Measurements from ENCODE around the gene DNM1L. TPM values are rescaled to one million over a fixed set of nuclear protein-coding genes. Genes with fewer than 3 reads are reported as not detected.
A peak's percentile ranks its signal among the peaks of the same experiment; 100 is the strongest.

Gene DNM1L
- total RNA-seq = 40.9 TPM
- long read RNA-seq, full-length matches to known transcripts = 34 of 48 reads
- long read RNA-seq, partial matches to known transcripts = 5 of 48 reads
- long read RNA-seq, other reads (novel, unspliced or antisense) = 9 of 48 reads

- peaks cover 11% of the 10 kb centered on the region for H3K4me1 ChIP-seq
- no peaks in the 10 kb centered on the region for H3K9me3 ChIP-seq
- TF ChIP-seq, protein P1, sequence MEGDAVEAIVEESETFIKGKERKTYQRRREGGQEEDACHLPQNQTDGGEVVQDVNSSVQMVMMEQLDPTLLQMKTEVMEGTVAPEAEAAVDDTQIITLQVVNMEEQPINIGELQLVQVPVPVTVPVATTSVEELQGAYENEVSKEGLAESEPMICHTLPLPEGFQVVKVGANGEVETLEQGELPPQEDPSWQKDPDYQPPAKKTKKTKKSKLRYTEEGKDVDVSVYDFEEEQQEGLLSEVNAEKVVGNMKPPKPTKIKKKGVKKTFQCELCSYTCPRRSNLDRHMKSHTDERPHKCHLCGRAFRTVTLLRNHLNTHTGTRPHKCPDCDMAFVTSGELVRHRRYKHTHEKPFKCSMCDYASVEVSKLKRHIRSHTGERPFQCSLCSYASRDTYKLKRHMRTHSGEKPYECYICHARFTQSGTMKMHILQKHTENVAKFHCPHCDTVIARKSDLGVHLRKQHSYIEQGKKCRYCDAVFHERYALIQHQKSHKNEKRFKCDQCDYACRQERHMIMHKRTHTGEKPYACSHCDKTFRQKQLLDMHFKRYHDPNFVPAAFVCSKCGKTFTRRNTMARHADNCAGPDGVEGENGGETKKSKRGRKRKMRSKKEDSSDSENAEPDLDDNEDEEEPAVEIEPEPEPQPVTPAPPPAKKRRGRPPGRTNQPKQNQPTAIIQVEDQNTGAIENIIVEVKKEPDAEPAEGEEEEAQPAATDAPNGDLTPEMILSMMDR (IDR thresholded peaks at IDR 0.05) = no peak
- DNase-seq (peak; percentile 95), ATAC-seq (peak; percentile 99)
- H3K27me3 ChIP-seq (ENCODE audit: low read depth) = no peaks in the 10 kb centered on the region
- intact Hi-C loops (cut with DNase I) = no loop called here
- no peaks in the 10 kb centered on the region for H3K36me3 ChIP-seq
- H3K4me3 ChIP-seq = peak within 1 kb of the TSS; percentile 89
- H3K27ac ChIP-seq = peak within 1 kb of the TSS; percentile 91
These were observed at the start of gene DNM1L for GRCh38 chr12:32679091-32679919. DNM1L (plus strand) TSS chr12:32679301; CDS start chr12:32679364, 63 bp downstream.

DNA sequence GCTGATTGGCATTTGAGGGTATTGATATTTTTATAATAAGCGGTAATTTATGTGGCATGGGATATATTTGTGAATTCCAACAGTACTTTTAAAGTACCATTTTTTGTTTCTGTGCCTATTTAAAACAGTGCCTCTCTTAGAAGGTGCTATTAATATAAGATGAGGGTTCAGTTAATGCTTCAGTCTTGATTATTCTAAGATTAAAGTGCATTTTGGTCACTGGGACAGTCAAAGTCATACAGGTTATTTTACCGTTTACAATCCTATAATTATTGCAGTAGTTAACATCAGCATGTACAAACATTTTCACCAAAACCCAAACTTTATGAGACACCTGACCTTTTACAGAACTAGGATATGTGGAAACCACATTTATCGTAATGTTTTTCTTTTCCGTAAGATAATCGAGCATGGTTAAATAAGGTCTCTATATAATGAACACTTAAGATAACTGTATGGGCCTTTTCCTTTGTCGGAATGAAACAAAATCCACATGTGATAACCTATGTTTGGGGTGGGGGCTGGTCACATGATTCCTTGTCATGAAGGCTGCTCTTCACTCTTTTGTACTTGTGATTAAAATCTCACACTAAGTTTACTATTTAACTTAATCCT lies 37.7 kb upstream of the DNM1L start:
- peaks cover 84% of the 10 kb centered on the region for H3K36me3 ChIP-seq
- no peak overlapping the region for H3K4me3 ChIP-seq
- intact Hi-C loops (cut with DNase I) = no loop called here

DNA sequence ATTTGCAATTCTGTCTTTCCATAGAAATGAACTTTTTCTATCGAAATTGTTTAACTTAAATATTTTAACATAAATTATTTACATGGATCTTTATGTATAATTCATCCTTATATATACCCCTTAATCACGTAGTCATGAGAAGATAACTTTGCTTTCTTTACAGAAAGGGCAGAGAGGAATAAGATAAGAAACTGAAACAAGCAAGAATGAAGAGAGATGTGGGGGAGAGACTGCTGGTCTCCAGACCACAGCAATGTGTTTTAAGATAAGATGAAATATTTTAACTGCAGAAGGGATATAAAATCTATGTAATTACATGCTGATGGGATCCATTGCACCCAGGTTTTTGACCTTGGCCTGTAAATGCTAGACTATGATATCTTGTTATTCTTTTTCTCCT lies 34.7 kb upstream of the DNM1L start:
- Histone ChIP-seq H3K4me3 (no peak overlapping the region), H3K9me3 (no peaks in the 10 kb centered on the region), H3K36me3 (peaks cover 53% of the 10 kb centered on the region), H3K27me3 (ENCODE audit: low read depth) (no peaks in the 10 kb centered on the region), H3K4me1 (no peaks in the 10 kb centered on the region), H3K27ac (no peak overlapping the region)
- intact Hi-C loops (cut with DNase I) = no loop called here
- DNase-seq = no peak
- ATAC-seq = no peak
- TF ChIP-seq, protein P1 (IDR thresholded peaks at IDR 0.05) = no peak

More for the DNA sequence above, 37.7 kb upstream of the DNM1L start:
- TF ChIP-seq, protein P1 (IDR thresholded peaks at IDR 0.05) = no peak
- Histone ChIP-seq H3K27ac (no peak overlapping the region), H3K27me3 (ENCODE audit: low read depth) (no peaks in the 10 kb centered on the region), H3K9me3 (no peaks in the 10 kb centered on the region), H3K4me1 (no peaks in the 10 kb centered on the region)
- peak in 1 of 2 donors; percentile 57 for ATAC-seq
- DNase-seq = no peak

DNA sequence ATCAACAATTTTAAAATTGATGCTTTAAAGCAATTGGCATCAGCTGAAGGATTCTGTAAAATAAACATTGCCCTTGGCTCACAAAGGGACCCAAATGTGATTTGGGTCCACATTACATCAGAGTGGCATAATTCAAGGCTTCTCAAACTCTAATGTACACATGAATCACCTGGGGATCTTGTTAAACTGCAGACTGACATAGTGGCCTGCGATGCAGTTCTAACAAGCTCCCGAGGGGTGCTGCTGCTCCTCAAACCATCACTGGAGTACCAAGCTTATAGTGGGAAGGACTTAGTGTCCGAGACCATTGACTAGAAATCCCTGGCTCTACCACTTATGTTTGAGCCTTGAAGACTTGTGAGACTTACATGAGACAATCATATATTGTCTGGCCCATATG lies 31.8 kb upstream of the DNM1L start:
- TF ChIP-seq, protein P1 (IDR thresholded peaks at IDR 0.05) = no peak
- Histone ChIP-seq H3K36me3 (peaks cover 25% of the 10 kb centered on the region), H3K4me1 (no peaks in the 10 kb centered on the region), H3K9me3 (no peaks in the 10 kb centered on the region), H3K4me3 (no peak overlapping the region), H3K27ac (no peak overlapping the region), H3K27me3 (ENCODE audit: low read depth) (no peaks in the 10 kb centered on the region)
- intact Hi-C loops (cut with DNase I) = no loop called here
- ATAC-seq (peak in 1 of 2 donors; percentile 47), DNase-seq (no peak)

DNA sequence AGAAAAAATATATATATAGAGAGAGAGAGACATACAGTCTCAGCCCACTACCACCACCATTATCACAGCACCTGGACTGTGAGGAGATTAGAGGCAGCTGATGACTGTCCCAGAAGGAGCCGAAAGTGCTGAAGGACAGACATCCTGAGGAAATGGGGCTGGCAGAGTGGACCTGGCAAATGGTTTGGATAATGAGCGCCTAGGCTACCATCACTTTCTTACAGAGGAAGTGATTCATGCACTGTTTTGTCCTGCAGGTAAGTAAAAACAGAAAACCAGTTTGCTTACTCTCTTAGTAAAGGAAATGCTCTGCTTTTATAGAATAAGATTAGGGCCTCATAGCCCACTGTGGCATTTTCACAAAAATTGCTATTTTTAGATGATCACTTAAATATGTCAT lies 28.6 kb upstream of the DNM1L start:
- Histone ChIP-seq H3K36me3 (peaks cover under 1% of the 10 kb centered on the region), H3K4me1 (no peaks in the 10 kb centered on the region), H3K27ac (no peak overlapping the region), H3K9me3 (no peaks in the 10 kb centered on the region), H3K27me3 (ENCODE audit: low read depth) (no peaks in the 10 kb centered on the region), H3K4me3 (no peak overlapping the region)
- intact Hi-C loops (cut with DNase I) = no loop called here
- TF ChIP-seq, protein P1 (IDR thresholded peaks at IDR 0.05) = no peak
- DNase-seq (no peak), ATAC-seq (no peak)
